ENCODE measurements around the gene HLA-DPA1. TPM values are rescaled to one million over a fixed set of nuclear protein-coding genes. Genes with fewer than 3 reads are reported as not detected.

Gene HLA-DPA1
- total RNA-seq, 4 donors from 2014 or later = 21.1 to 101 (median 91.3) TPM

- peaks cover 29% of the 10 kb centered on the region for H3K36me3 ChIP-seq
- no peak overlapping the region for H3K4me3 ChIP-seq
- H3K27me3 ChIP-seq = no peaks in the 10 kb centered on the region
- no peaks in the 10 kb centered on the region for H3K4me1 ChIP-seq
- H3K9me3 ChIP-seq = no peaks in the 10 kb centered on the region
- no peak overlapping the region for H3K27ac ChIP-seq
- 60% methylated on average over 6 of the region's 6 CpGs for WGBS
- TF ChIP-seq POLR2A (IDR thresholded peaks at IDR 0.05) = no peak
- TF ChIP-seq EP300 (IDR thresholded peaks at IDR 0.05) = no peak
- no peak for TF ChIP-seq POLR2AphosphoS5 (IDR thresholded peaks at IDR 0.05)
- no peak for TF ChIP-seq CTCF (IDR thresholded peaks at IDR 0.05)
- no peak for DNase-seq (ENCODE audit: low spot score in 2 of 2)
Measured at GRCh38 chr6:33088931-33089620, 15.6 kb upstream of the HLA-DPA1 start.

- WGBS = 61% methylated on average over 3 of the region's 3 CpGs
- DNase-seq (ENCODE audit: low spot score in 2 of 2) = no peak
- Histone ChIP-seq H3K27me3 (no peaks in the 10 kb centered on the region), H3K36me3 (peaks cover 29% of the 10 kb centered on the region), H3K4me3 (no peak overlapping the region), H3K9me3 (no peaks in the 10 kb centered on the region), H3K27ac (no peak overlapping the region), H3K4me1 (no peaks in the 10 kb centered on the region)
- no peak for TF ChIP-seq EP300 (IDR thresholded peaks at IDR 0.05)
- TF ChIP-seq CTCF (IDR thresholded peaks at IDR 0.05) = no peak
- no peak for TF ChIP-seq POLR2A (IDR thresholded peaks at IDR 0.05)
- TF ChIP-seq POLR2AphosphoS5 (IDR thresholded peaks at IDR 0.05) = no peak
Measured at GRCh38 chr6:33088258-33088930, 14.9 kb upstream of the HLA-DPA1 start.

- H3K4me1 ChIP-seq = no peaks in the 10 kb centered on the region
- no peaks in the 10 kb centered on the region for H3K9me3 ChIP-seq
- H3K4me3 ChIP-seq = no peak overlapping the region
- TF ChIP-seq EP300 (IDR thresholded peaks at IDR 0.05) (no peak), CTCF (IDR thresholded peaks at IDR 0.05) (no peak), POLR2A (IDR thresholded peaks at IDR 0.05) (no peak), POLR2AphosphoS5 (IDR thresholded peaks at IDR 0.05) (no peak)
- H3K27ac ChIP-seq = no peak overlapping the region
- H3K36me3 ChIP-seq = peaks cover 29% of the 10 kb centered on the region
- WGBS = 65% methylated on average over 7 of the region's 8 CpGs
- no peaks in the 10 kb centered on the region for H3K27me3 ChIP-seq
- no peak for DNase-seq (ENCODE audit: low spot score in 2 of 2)
Measured at GRCh38 chr6:33085627-33086026, 12.2 kb upstream of the HLA-DPA1 start.

- Histone ChIP-seq H3K9me3 (no peaks in the 10 kb centered on the region), H3K36me3 (peaks cover 28% of the 10 kb centered on the region), H3K4me3 (no peak overlapping the region), H3K4me1 (peaks cover 11% of the 10 kb centered on the region), H3K27me3 (no peaks in the 10 kb centered on the region), H3K27ac (no peak overlapping the region)
- TF ChIP-seq CTCF (IDR thresholded peaks at IDR 0.05) (peak in 1 of 2 donors; percentile 83), POLR2A (IDR thresholded peaks at IDR 0.05) (no peak), EP300 (IDR thresholded peaks at IDR 0.05) (no peak), POLR2AphosphoS5 (IDR thresholded peaks at IDR 0.05) (no peak)
- DNase-seq (ENCODE audit: low spot score in 2 of 2) = no peak
- WGBS = 0% methylated on average over 2 of the region's 2 CpGs
Measured at GRCh38 chr6:33082702-33083101, 9.3 kb upstream of the HLA-DPA1 start.

GRCh38 chr6:33081098-33081824 lies 7.8 kb upstream of the HLA-DPA1 start:
- H3K9me3 ChIP-seq = no peaks in the 10 kb centered on the region
- WGBS = 68% methylated on average over 15 of the region's 16 CpGs
- peaks cover 14% of the 10 kb centered on the region for H3K36me3 ChIP-seq
- DNase-seq (ENCODE audit: low spot score in 2 of 2) = no peak
- H3K4me1 ChIP-seq = peaks cover 11% of the 10 kb centered on the region
- peak overlapping the region; percentile 45 for H3K4me3 ChIP-seq
- TF ChIP-seq POLR2AphosphoS5 (IDR thresholded peaks at IDR 0.05) (no peak), EP300 (IDR thresholded peaks at IDR 0.05) (no peak)
- no peak overlapping the region for H3K27ac ChIP-seq
- no peaks in the 10 kb centered on the region for H3K27me3 ChIP-seq

Measured in suprapubic skin (tissue), 4 donors.